GM21515 (cell line): ENCODE results near the gene DDX54.
"Not testable (repeated sequence)": the region's sequence is repeated elsewhere in the genome, so short reads cannot be mapped to it uniquely, and the experiment has no call there.

Experiments
- ATAC-seq: cut with Tn5 transposase; IDR thresholded peaks from one replicate; pipeline ENCODE4 v1.9.1; 2021; ENCODE audit not compliant: unreplicated experiment

The DDX54 gene

GRCh38 chr12:113221181-113221996 lies 36.1 kb upstream of the DDX54 start, which contains the start of gene TPCN1:
Gene TPCN1, plus strand, starts transcription at chr12:113221464. Its CDS starts 5,389 bp downstream, at chr12:113226853.
- ATAC-seq, result peak; percentile 92

- ATAC-seq, result peak; percentile 5
These were observed 35.4 kb upstream of the DDX54 start for GRCh38 chr12:113220593-113221180.

- ATAC-seq, result no peak
These were observed 30.7 kb upstream of the DDX54 start for GRCh38 chr12:113216027-113216426.

- no peak for ATAC-seq
These were observed 29.7 kb upstream of the DDX54 start for GRCh38 chr12:113214895-113215400.

- ATAC-seq, result no peak
These were observed 25.9 kb upstream of the DDX54 start for GRCh38 chr12:113211160-113211559.

- ATAC-seq, result peak; percentile 83
These were observed 23.0 kb upstream of the DDX54 start for GRCh38 chr12:113208041-113208934.

- peak; percentile 5 for ATAC-seq
These were observed 22.3 kb upstream of the DDX54 start for GRCh38 chr12:113207613-113208040.

- ATAC-seq, result not testable (repeated sequence)
These were observed 21.5 kb upstream of the DDX54 start for GRCh38 chr12:113206802-113207201.

GRCh38 chr12:113204804-113205203 lies 19.5 kb upstream of the DDX54 start:
- no peak for ATAC-seq

- ATAC-seq, result no peak
These were observed 18.8 kb upstream of the DDX54 start for GRCh38 chr12:113203852-113204760.

GRCh38 chr12:113202300-113203075 lies 17.2 kb upstream of the DDX54 start:
- no peak for ATAC-seq

- no peak for ATAC-seq
These were observed 16.2 kb upstream of the DDX54 start for GRCh38 chr12:113201187-113202177.

- ATAC-seq, result no peak
These were observed 14.9 kb upstream of the DDX54 start for GRCh38 chr12:113200021-113200797.

GRCh38 chr12:113198296-113198695 lies 13.0 kb upstream of the DDX54 start:
- no peak for ATAC-seq

- ATAC-seq, result no peak
These were observed 12.3 kb upstream of the DDX54 start for GRCh38 chr12:113197518-113198077.

- peak; percentile 79 for ATAC-seq
These were observed 11.7 kb upstream of the DDX54 start for GRCh38 chr12:113196990-113197389.

GRCh38 chr12:113196582-113196981 lies 11.3 kb upstream of the DDX54 start:
- no peak for ATAC-seq
